H1 (cell line): ENCODE data around the gene PTGES2. TPM values are rescaled to one million over a fixed set of nuclear protein-coding genes. Genes with fewer than 3 reads are reported as not detected.

Source experiments
- CEBPB ChIP-seq: IDR thresholded peaks from 2 replicates; pipeline ENCODE4 v1.6.1; 2012; ENCODE audit warnings: low read depth, low read length
- CHD7 ChIP-seq: fragments of 300-600 bp; sonication (generic); IDR thresholded peaks from 2 replicates; pipeline ENCODE4 v1.7.1; 2012; ENCODE audit warnings: low read length, moderate library complexity, mild to moderate bottlenecking, inconsistent platforms; ENCODE audit not compliant: insufficient replicate concordance
- CTCF ChIP-seq, 3 experiments: IDR thresholded peaks; 1 replicate in 2 of 3; 2 replicates in 1 of 3; pipeline versions ENCODE4 v1.5.1 to v1.6.1; 2011; ENCODE audit warnings: low read length in 3 of 3, mild to moderate bottlenecking in 3 of 3, inconsistent platforms in 2 of 3, low read depth in 1 of 3, moderate library complexity in 1 of 3; ENCODE audit not compliant: insufficient read depth in 1 of 3; ENCODE audit errors: control extremely low read depth in 1 of 3
- EGR1 ChIP-seq: IDR thresholded peaks from 2 replicates; pipeline ENCODE4 v1.6.1; 2011; ENCODE audit warnings: low read depth, low read length, borderline replicate concordance
- EP300 ChIP-seq, 2 experiments: IDR thresholded peaks; 1 replicate in 1 of 2; 2 replicates in 1 of 2; pipeline ENCODE4 v1.6.1; 2011 to 2012; ENCODE audit warnings: low read depth in 2 of 2, low read length in 2 of 2, mild to moderate bottlenecking in 2 of 2, borderline replicate concordance in 1 of 2, inconsistent platforms in 1 of 2, moderate library complexity in 1 of 2
- RFX5 ChIP-seq: IDR thresholded peaks from 2 replicates; pipeline ENCODE4 v1.6.1; 2011; ENCODE audit warnings: low read depth, low read length, improper control_type of control experiment, borderline replicate concordance
- SP2 ChIP-seq: IDR thresholded peaks from 2 replicates; pipeline ENCODE4 v1.6.1; 2012; ENCODE audit warnings: mild to moderate bottlenecking, low read length, inconsistent platforms
- SP4 ChIP-seq: IDR thresholded peaks from 2 replicates; pipeline ENCODE4 v1.6.1; 2012; ENCODE audit warnings: low read length, inconsistent platforms
- TAF1 ChIP-seq: IDR thresholded peaks from 2 replicates; pipeline ENCODE4 v1.6.1; 2011; ENCODE audit warnings: mild to moderate bottlenecking, low read depth, low read length
- TBP ChIP-seq: IDR thresholded peaks from 2 replicates; pipeline ENCODE4 v1.6.1; 2011; ENCODE audit warnings: low read depth, low read length, improper control_type of control experiment
- polyA plus RNA-seq, 7 experiments: library from polyadenylated mRNA; depleted of rRNA in 3 of 7; stranded (reverse) in 5 of 7; unstranded in 2 of 7; fragments of >200 nt in 5 of 7; fragments of 200-250 nt in 2 of 7; gene quantifications; 1 replicate in 5 of 7; 2 replicates in 1 of 7; 4 replicates in 1 of 7; pipeline versions ENCODE4 v1.2.1 to v1.2.3, GENCODE V29; 2011 to 2013; ENCODE audit warnings: missing spikeins in 2 of 7, mixed read lengths in 2 of 7
- total RNA-seq: library from RNA; stranded (reverse); fragmentation: NEBNext Ultra II Directional; extraction: Animal tissue kit (Norgen Biotek cat#: 25700); gene quantifications from 2 replicates; pipeline ENCODE4 v1.2.1, GENCODE V29; 2021

The PTGES2 gene
- total and polyA plus RNA-seq, 2 of the 8 experiments (the other 6 are each of a cell fraction or from before 2014, with no cell fraction given) = 80.7 to 81.2 TPM

- TF ChIP-seq CHD7 (no peak), CTCF (IDR thresholded peaks at IDR 0.05; ENCODE audit: control extremely low read depth in 1 of 3, insufficient read depth in 1 of 3, low read depth in 1 of 3, low read length in 3 of 3) (no peak), EGR1 (no peak), RFX5 (no peak), EP300 (IDR thresholded peaks at IDR 0.05; ENCODE audit: borderline replicate concordance in 1 of 2, low read depth in 2 of 2, low read length in 2 of 2) (no peak), TBP (no peak), TAF1 (no peak), SP4 (no peak), SP2 (no peak), CEBPB (no peak)
Measured at GRCh38 chr9:128169925-128170324, 42.4 kb upstream of the PTGES2 start (continued).
